SK-N-SH treated with all-trans-retinoic acid at 6 μM for 48 hours (cell line): ENCODE measurements around the gene RPS14.

ENCODE experiments used
- ATAC-seq: fragments of 200-7000 bp; cut with Tn5 transposase; 3 replicates; pipeline ENCODE4 v1.9.1; 2020; ENCODE audit warnings: mild to moderate bottlenecking, moderate library complexity
- ARNTL ChIP-seq: fragments of 450-650 bp; formaldehyde crosslinking; IDR thresholded peaks from 2 replicates; pipeline ENCODE4 v1.5.0; 2020; ENCODE audit warnings: low read depth, mild to moderate bottlenecking, moderate library complexity, borderline replicate concordance
- BACH2 ChIP-seq: fragments of 250-450 bp; sonication (Bioruptor Pico); IDR thresholded peaks from 2 replicates; pipeline ENCODE4 v1.9.0; 2021; ENCODE audit warnings: mild to moderate bottlenecking, borderline replicate concordance
- ESRRG ChIP-seq: fragments of 250-450 bp; sonication (Bioruptor Pico); IDR thresholded peaks from 2 replicates; pipeline ENCODE4 v1.6.1; 2021; ENCODE audit warnings: mild to moderate bottlenecking
- GLIS3 ChIP-seq: fragments of 250-450 bp; sonication (Bioruptor Pico); IDR thresholded peaks from 2 replicates; pipeline ENCODE4 v1.5.0; 2020; ENCODE audit warnings: mild to moderate bottlenecking, moderate library complexity
- PPARA ChIP-seq: fragments of 250-450 bp; sonication (Bioruptor Pico); IDR thresholded peaks from 2 replicates; pipeline ENCODE4 v1.5.0; 2020; ENCODE audit warnings: mild to moderate bottlenecking, borderline replicate concordance
- RARB ChIP-seq: fragments of 250-450 bp; sonication (Bioruptor Pico); IDR thresholded peaks from 2 replicates; pipeline ENCODE4 v1.8.0; 2021; ENCODE audit warnings: mild to moderate bottlenecking, moderate library complexity
- SNAI2 ChIP-seq: fragments of 250-450 bp; sonication (Bioruptor Pico); IDR thresholded peaks from 2 replicates; pipeline ENCODE4 v1.5.0; 2020; ENCODE audit warnings: mild to moderate bottlenecking, moderate library complexity
- TCF4 ChIP-seq: fragments of 250-450 bp; sonication (Bioruptor Pico); IDR thresholded peaks from 2 replicates; pipeline ENCODE4 v1.8.0; 2021; ENCODE audit warnings: mild to moderate bottlenecking, moderate library complexity, borderline replicate concordance
- TOX ChIP-seq: fragments of 250-450 bp; sonication (Bioruptor Pico); IDR thresholded peaks from 2 replicates; pipeline ENCODE4 v1.8.0; 2021; ENCODE audit warnings: mild to moderate bottlenecking, moderate library complexity, borderline replicate concordance
- ZFP3 ChIP-seq: fragments of 250-450 bp; sonication (Bioruptor Pico); IDR thresholded peaks from 2 replicates; pipeline ENCODE4 v1.5.0; 2020; ENCODE audit warnings: mild to moderate bottlenecking, moderate library complexity
- ZFP30 ChIP-seq: fragments of 450-650 bp; formaldehyde crosslinking; IDR thresholded peaks from 2 replicates; pipeline ENCODE4 v1.5.0; 2022; ENCODE audit warnings: mild to moderate bottlenecking, moderate library complexity
- ZNF565 ChIP-seq: fragments of 450-650 bp; formaldehyde crosslinking; conservative IDR thresholded peaks from 2 replicates; pipeline ENCODE4 v1.5.0; 2020; ENCODE audit warnings: low read depth, mild to moderate bottlenecking, moderate library complexity
- ZNF70 ChIP-seq: fragments of 450-650 bp; formaldehyde crosslinking; IDR thresholded peaks from 2 replicates; pipeline ENCODE4 v1.5.0; 2020; ENCODE audit warnings: mild to moderate bottlenecking, moderate library complexity
- ZNF8 ChIP-seq: fragments of 450-650 bp; formaldehyde crosslinking; IDR thresholded peaks from 2 replicates; pipeline ENCODE4 v1.5.0; 2020; ENCODE audit warnings: mild to moderate bottlenecking, moderate library complexity
- TF ChIP-seq, protein P1 (sequence below): fragments of 250-450 bp; sonication (Bioruptor Pico); IDR thresholded peaks from 2 replicates; pipeline ENCODE4 v1.8.0; 2020; ENCODE audit warnings: mild to moderate bottlenecking, moderate library complexity, borderline replicate concordance
- TF ChIP-seq, protein P2 (sequence below): fragments of 250-450 bp; sonication (Bioruptor Pico); IDR thresholded peaks from 2 replicates; pipeline ENCODE4 v1.5.0; 2020; ENCODE audit warnings: mild to moderate bottlenecking, moderate library complexity
- TF ChIP-seq, protein P3 (sequence below): fragments of 250-450 bp; sonication (Bioruptor Pico); IDR thresholded peaks from 2 replicates; pipeline ENCODE4 v1.5.1; 2021; ENCODE audit warnings: mild to moderate bottlenecking, moderate library complexity
- TF ChIP-seq, protein P4 (sequence below): fragments of 250-450 bp; sonication (Bioruptor Pico); IDR thresholded peaks from 2 replicates; pipeline ENCODE4 v1.8.0; 2021; ENCODE audit warnings: low read depth, mild to moderate bottlenecking, moderate library complexity, borderline replicate concordance
- TF ChIP-seq, protein P5 (sequence below): fragments of 250-450 bp; sonication (Bioruptor Pico); IDR thresholded peaks from 2 replicates; pipeline ENCODE4 v1.5.1; 2020; ENCODE audit warnings: low read depth, mild to moderate bottlenecking, moderate library complexity

Gene RPS14

DNA sequence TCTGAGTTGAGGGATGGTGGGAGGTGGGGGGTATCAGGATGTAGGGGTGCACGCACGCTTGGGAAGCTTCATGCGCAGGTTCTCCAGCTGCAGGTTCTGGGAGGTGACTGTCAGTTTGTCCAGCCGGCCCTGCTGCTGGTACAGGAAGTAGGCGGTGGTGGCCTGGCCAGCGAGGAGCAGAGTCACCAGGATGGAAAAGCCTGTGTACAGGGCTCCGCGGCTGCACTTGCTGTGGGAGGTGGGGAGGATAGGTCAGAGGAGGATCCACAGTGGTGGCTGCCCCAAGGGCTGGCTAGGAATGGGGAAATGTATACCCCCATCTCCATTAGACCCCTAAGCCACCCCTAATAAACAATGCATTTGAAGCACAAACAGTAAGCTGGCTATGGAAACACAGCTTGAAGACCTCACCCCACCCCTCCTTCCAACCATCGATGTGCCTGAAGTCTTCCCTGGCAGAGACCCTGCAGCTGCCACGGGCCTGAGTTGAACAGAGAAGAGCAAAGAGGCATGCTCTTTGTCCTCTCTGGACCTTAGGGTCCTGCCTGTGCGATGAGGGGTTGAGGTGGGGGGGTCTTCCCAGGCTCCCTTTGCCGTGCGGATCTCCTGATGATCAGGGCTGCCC, 42.3 kb downstream of the RPS14 start (continued):
- TF ChIP-seq ZNF70 (CRISPR knock-in tag) (no peak), ZFP30 (no peak), RARB (CRISPR knock-in tag) (no peak), ZNF565 (CRISPR knock-in tag) (no peak), SNAI2 (CRISPR knock-in tag) (no peak)
- TF ChIP-seq, protein P1, sequence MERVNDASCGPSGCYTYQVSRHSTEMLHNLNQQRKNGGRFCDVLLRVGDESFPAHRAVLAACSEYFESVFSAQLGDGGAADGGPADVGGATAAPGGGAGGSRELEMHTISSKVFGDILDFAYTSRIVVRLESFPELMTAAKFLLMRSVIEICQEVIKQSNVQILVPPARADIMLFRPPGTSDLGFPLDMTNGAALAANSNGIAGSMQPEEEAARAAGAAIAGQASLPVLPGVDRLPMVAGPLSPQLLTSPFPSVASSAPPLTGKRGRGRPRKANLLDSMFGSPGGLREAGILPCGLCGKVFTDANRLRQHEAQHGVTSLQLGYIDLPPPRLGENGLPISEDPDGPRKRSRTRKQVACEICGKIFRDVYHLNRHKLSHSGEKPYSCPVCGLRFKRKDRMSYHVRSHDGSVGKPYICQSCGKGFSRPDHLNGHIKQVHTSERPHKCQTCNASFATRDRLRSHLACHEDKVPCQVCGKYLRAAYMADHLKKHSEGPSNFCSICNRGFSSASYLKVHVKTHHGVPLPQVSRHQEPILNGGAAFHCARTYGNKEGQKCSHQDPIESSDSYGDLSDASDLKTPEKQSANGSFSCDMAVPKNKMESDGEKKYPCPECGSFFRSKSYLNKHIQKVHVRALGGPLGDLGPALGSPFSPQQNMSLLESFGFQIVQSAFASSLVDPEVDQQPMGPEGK, result no peak
- TF ChIP-seq, protein P2, sequence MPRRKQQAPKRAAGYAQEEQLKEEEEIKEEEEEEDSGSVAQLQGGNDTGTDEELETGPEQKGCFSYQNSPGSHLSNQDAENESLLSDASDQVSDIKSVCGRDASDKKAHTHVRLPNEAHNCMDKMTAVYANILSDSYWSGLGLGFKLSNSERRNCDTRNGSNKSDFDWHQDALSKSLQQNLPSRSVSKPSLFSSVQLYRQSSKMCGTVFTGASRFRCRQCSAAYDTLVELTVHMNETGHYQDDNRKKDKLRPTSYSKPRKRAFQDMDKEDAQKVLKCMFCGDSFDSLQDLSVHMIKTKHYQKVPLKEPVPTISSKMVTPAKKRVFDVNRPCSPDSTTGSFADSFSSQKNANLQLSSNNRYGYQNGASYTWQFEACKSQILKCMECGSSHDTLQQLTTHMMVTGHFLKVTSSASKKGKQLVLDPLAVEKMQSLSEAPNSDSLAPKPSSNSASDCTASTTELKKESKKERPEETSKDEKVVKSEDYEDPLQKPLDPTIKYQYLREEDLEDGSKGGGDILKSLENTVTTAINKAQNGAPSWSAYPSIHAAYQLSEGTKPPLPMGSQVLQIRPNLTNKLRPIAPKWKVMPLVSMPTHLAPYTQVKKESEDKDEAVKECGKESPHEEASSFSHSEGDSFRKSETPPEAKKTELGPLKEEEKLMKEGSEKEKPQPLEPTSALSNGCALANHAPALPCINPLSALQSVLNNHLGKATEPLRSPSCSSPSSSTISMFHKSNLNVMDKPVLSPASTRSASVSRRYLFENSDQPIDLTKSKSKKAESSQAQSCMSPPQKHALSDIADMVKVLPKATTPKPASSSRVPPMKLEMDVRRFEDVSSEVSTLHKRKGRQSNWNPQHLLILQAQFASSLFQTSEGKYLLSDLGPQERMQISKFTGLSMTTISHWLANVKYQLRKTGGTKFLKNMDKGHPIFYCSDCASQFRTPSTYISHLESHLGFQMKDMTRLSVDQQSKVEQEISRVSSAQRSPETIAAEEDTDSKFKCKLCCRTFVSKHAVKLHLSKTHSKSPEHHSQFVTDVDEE (CRISPR knock-in tag), result no peak

DNA sequence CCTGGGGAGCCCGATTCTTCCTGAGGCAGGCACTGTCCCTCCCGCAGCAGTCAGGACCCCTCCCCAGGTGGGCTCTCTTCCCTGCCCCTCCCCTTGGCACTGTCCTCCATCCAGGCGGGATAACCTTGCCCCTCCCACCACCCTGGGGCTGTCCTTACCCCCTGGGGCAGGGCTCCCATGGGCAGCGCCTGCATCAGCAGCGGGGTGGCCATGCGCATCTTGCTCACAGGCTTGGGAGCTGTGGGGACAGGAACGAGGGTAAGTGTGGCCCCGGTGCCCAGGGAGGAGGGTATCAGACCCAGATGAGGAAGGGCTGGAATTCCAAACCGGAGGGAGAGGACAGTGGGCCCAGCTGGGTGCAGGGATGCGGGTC, 42.8 kb downstream of the RPS14 start:
- TF ChIP-seq ARNTL (CRISPR knock-in tag) (no peak), ZNF8 (no peak), ZFP3 (CRISPR knock-in tag) (no peak), ZFP30 (no peak)
- TF ChIP-seq, protein P2 (CRISPR knock-in tag), result no peak
- no peak for ATAC-seq

DNA sequence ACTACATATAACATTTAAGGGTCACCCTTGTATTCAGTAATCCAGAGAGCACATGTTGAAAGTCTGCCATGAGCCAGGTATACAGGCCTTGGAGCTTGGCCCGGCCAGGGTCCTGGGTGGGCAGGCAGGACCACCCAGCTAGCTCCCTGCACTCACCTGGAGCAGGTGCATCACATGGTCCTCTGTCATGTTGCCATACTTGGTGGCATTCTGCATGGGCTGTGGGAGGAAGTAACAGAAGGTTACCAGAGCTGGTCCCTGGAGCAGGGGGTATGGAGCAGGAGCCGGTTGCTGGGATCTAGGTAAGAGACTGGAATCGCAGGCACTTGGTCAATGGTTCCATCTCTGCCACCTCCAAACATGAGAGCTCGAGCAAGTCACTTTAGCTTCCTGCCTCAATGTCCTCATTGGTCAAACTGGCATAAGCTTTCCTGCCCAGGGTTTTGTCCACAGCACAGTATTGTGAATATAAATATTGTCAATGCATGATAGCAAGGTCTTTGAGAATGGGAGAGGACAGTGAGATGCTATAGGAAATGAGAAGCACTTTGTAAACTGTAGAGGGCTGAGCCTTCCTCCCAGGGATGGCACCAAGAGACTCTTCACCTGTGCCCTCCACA, 43.3 kb downstream of the RPS14 start:
- TF ChIP-seq ZNF8 (no peak), ESRRG (CRISPR knock-in tag) (no peak), RARB (CRISPR knock-in tag) (no peak), GLIS3 (no peak), ZFP30 (no peak), SNAI2 (CRISPR knock-in tag) (no peak), TCF4 (CRISPR knock-in tag) (no peak)
- TF ChIP-seq, protein P3, sequence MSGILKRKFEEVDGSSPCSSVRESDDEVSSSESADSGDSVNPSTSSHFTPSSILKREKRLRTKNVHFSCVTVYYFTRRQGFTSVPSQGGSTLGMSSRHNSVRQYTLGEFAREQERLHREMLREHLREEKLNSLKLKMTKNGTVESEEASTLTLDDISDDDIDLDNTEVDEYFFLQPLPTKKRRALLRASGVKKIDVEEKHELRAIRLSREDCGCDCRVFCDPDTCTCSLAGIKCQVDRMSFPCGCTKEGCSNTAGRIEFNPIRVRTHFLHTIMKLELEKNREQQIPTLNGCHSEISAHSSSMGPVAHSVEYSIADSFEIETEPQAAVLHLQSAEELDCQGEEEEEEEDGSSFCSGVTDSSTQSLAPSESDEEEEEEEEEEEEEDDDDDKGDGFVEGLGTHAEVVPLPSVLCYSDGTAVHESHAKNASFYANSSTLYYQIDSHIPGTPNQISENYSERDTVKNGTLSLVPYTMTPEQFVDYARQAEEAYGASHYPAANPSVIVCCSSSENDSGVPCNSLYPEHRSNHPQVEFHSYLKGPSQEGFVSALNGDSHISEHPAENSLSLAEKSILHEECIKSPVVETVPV (CRISPR knock-in tag), result no peak
- no peak for ATAC-seq

DNA sequence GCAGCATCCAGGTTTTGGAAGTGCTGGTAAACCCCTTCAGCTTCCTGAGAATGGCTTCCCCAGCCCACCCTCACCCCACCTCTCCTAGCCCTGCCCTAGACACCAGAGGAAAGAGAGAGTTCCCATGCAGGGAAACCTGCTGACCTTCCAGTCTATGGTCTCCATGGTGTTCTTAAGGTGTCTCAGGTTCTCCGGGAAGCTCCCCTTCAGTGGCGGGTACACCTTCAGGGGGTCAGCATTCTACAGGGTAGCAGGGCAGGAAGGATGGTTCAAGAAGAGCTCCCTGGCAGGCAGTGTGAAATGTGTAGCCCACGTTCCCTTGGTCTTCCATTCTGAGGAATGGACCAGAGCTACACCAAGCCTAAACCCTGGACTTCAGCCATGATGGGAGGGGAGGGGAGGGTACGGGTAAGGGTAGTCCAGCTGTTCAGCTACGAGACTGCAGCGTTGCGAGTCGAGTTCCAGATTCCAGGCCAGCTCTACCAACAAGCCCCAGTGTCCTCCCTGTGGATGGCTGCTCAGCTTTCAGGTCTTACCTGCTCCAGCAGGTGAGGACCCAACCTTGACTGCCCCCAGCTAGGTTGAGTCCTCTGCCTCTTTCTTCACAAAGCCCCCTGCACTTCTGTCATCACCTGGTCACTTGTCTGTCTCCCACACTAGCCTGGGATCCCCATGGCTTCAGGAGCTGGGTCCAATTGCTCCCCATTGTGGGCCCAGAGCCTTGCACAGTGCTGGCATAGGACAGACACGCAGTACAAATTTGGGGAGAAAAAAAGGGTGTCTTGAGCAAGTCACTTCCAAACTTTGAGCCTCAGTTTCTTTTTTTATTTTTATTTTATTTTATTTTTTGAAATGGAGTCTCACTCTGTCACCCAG, 44.4 kb downstream of the RPS14 start:
- TF ChIP-seq, protein P4, sequence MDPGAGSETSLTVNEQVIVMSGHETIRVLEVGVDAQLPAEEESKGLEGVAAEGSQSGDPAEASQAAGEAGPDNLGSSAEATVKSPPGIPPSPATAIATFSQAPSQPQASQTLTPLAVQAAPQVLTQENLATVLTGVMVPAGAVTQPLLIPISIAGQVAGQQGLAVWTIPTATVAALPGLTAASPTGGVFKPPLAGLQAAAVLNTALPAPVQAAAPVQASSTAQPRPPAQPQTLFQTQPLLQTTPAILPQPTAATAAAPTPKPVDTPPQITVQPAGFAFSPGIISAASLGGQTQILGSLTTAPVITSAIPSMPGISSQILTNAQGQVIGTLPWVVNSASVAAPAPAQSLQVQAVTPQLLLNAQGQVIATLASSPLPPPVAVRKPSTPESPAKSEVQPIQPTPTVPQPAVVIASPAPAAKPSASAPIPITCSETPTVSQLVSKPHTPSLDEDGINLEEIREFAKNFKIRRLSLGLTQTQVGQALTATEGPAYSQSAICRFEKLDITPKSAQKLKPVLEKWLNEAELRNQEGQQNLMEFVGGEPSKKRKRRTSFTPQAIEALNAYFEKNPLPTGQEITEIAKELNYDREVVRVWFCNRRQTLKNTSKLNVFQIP (CRISPR knock-in tag), result no peak
- TF ChIP-seq ESRRG (CRISPR knock-in tag) (no peak), PPARA (CRISPR knock-in tag) (no peak), ARNTL (CRISPR knock-in tag) (no peak), TOX (CRISPR knock-in tag) (no peak), BACH2 (CRISPR knock-in tag) (no peak)
- TF ChIP-seq, protein P5, sequence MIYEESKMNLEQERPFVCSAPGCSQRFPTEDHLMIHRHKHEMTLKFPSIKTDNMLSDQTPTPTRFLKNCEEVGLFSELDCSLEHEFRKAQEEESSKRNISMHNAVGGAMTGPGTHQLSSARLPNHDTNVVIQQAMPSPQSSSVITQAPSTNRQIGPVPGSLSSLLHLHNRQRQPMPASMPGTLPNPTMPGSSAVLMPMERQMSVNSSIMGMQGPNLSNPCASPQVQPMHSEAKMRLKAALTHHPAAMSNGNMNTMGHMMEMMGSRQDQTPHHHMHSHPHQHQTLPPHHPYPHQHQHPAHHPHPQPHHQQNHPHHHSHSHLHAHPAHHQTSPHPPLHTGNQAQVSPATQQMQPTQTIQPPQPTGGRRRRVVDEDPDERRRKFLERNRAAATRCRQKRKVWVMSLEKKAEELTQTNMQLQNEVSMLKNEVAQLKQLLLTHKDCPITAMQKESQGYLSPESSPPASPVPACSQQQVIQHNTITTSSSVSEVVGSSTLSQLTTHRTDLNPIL (CRISPR knock-in tag), result no peak
- TF ChIP-seq, protein P3 (CRISPR knock-in tag), result no peak
- ATAC-seq, result no peak
